B cell (primary cell): Measurements from ENCODE around the gene TRAPPC1. TPM values are rescaled to one million over a fixed set of nuclear protein-coding genes. Genes with fewer than 3 reads are reported as not detected.

Experiments used
- ATAC-seq: fragments of 200-7000 bp; cut with Tn5 transposase; one replicate; pipeline ENCODE4 v1.10.0; 2021; ENCODE audit warnings: low read depth, mild to moderate bottlenecking, moderate number of reproducible peaks, moderate library complexity
- CTCF ChIA-PET: fragments of 350-600 bp; sonication (Branson Sonifier 250); formaldehyde crosslinking; loops from one replicate; lab custom pipeline; 2021; ENCODE audit warnings: antibody characterized with exemption, inconsistent platforms; lab: Charles Lee
- POLR2A ChIA-PET: fragments of 350-600 bp; sonication (Branson Sonifier 250); formaldehyde crosslinking; loops from one replicate; lab custom pipeline; 2021; ENCODE audit warnings: antibody characterized with exemption; lab: Charles Lee
- DNase-seq: peaks from one replicate; pipeline ENCODE4 v3.0.0; 2013
- H2AFZ ChIP-seq: 2 replicates; pipeline ENCODE4 v1.6.1; 2012; ENCODE audit warnings: mild to moderate bottlenecking, low read depth, low read length; ENCODE audit not compliant: insufficient read depth, poor library complexity, severe bottlenecking
- H3K27ac ChIP-seq, 2 donors: 1 replicate in 1 of 2; 2 replicates in 1 of 2; pipeline ENCODE4 v1.5.1; 2012 to 2013; ENCODE audit warnings: low read length in 2 of 2, mild to moderate bottlenecking in 2 of 2, moderate library complexity in 1 of 2
- H3K27me3 ChIP-seq, 4 experiments: fragments of 200-600 bp in 1 of 4; sonication (generic) in 1 of 4; replicated peaks in 1 of 4; 1 replicate in 2 of 4; 2 replicates in 2 of 4; pipeline versions ENCODE4 v1.6.1 to v1.7.0; 2013 to 2016; ENCODE audit warnings: low read length in 3 of 4, mild to moderate bottlenecking in 2 of 4, mixed read lengths in 1 of 4, moderate library complexity in 1 of 4; ENCODE audit not compliant: insufficient read depth in 4 of 4, control insufficient read depth in 3 of 4; ENCODE audit errors: control extremely low read depth in 1 of 4
- H3K36me3 ChIP-seq, 2 experiments: replicated peaks in 1 of 2; 1 replicate in 1 of 2; 2 replicates in 1 of 2; pipeline versions ENCODE4 v1.6.1 to v1.7.1; 2013; ENCODE audit warnings: low read length in 1 of 2; ENCODE audit not compliant: insufficient read depth in 2 of 2, control insufficient read depth in 1 of 2; ENCODE audit errors: control extremely low read depth in 1 of 2, extremely low read depth in 1 of 2
- H3K4me1 ChIP-seq, 2 donors: fragments of 200-600 bp in 1 of 2; sonication (generic) in 1 of 2; 1 replicate in 1 of 2; 2 replicates in 1 of 2; pipeline versions ENCODE4 v1.5.1 to v1.6.1; 2013 to 2017; ENCODE audit warnings: low read length in 2 of 2; ENCODE audit not compliant: control insufficient read depth in 2 of 2, insufficient read depth in 2 of 2
- H3K4me2 ChIP-seq: replicated peaks from 2 replicates; pipeline ENCODE3; 2012; ENCODE audit warnings: mild to moderate bottlenecking, low read depth, low read length; ENCODE audit not compliant: poor library complexity, severe bottlenecking
- H3K4me3 ChIP-seq, 5 experiments: fragments of 200-600 bp in 1 of 5; sonication (generic) in 1 of 5; 1 replicate in 3 of 5; 2 replicates in 2 of 5; pipeline versions ENCODE4 v1.5.1 to v1.7.0; 2011 to 2016; ENCODE audit warnings: low read length in 4 of 5, mild to moderate bottlenecking in 4 of 5, low read depth in 2 of 5, control low read depth in 1 of 5, moderate library complexity in 1 of 5; ENCODE audit not compliant: insufficient read depth in 1 of 5; ENCODE audit errors: control extremely low read depth in 1 of 5, extremely low read depth in 1 of 5
- H3K79me2 ChIP-seq: fragments of 200-600 bp; sonication (generic); one replicate; pipeline ENCODE4 v1.6.0; 2016; ENCODE audit warnings: low read length; ENCODE audit not compliant: control insufficient read depth, insufficient read depth
- H3K9ac ChIP-seq: fragments of 200-600 bp; sonication (generic); 2 replicates; pipeline ENCODE4 v1.6.1; 2017; ENCODE audit warnings: mild to moderate bottlenecking, low read length, moderate library complexity
- H3K9me3 ChIP-seq, 3 donors: one replicate each; pipeline versions ENCODE4 v1.6.1 to v1.7.1; 2013; ENCODE audit warnings: low read length in 2 of 3; ENCODE audit not compliant: control insufficient read depth in 2 of 3, insufficient read depth in 1 of 3; ENCODE audit errors: control extremely low read depth in 1 of 3
- H4K20me1 ChIP-seq: 2 replicates; pipeline ENCODE4 v1.6.0; 2012; ENCODE audit warnings: mild to moderate bottlenecking, low read length; ENCODE audit not compliant: insufficient read depth, control insufficient read depth, poor library complexity, severe bottlenecking
- H3K27ac Mint-ChIP-seq: one replicate; pipeline ENCODE4 v1.8.0; 2021; ENCODE audit warnings: mixed read lengths
- H3K27me3 Mint-ChIP-seq: one replicate; pipeline ENCODE4 v1.8.0; 2021; ENCODE audit warnings: mixed read lengths
- H3K4me1 Mint-ChIP-seq: one replicate; pipeline ENCODE4 v1.8.0; 2021; ENCODE audit warnings: mixed read lengths
- H3K4me3 Mint-ChIP-seq: one replicate; pipeline ENCODE4 v1.8.0; 2021; ENCODE audit warnings: mixed read lengths
- H3K9me3 Mint-ChIP-seq: one replicate; pipeline ENCODE4 v1.8.0; 2022; ENCODE audit warnings: mixed read lengths; ENCODE audit not compliant: insufficient read depth
- EZH2 ChIP-seq: IDR thresholded peaks from 2 replicates; pipeline ENCODE4 v1.6.1; 2012; ENCODE audit warnings: borderline replicate concordance, low read depth, mild to moderate bottlenecking, moderate library complexity, low read length; ENCODE audit not compliant: insufficient read depth, poor library complexity, severe bottlenecking
- WGBS: methylation state at CpG from one replicate; pipeline ENCODE4 v1.1.5; 2013; ENCODE audit warnings: missing lambda C conversion rate; ENCODE audit not compliant: insufficient coverage; 5-methylcytosine and 5-hydroxymethylcytosine counted together
- intact Hi-C: fragments of 100-400 bp; cut with micrococcal nuclease; formaldehyde crosslinking; loops from one replicate; pipeline ENCODE4 v1.10.0; 2022
- polyA plus RNA-seq: library from polyadenylated mRNA; depleted of rRNA; stranded (reverse); fragments of >200 nt; gene quantifications from 2 replicates; pipeline ENCODE4 v1.2.3, GENCODE V29; 2012
- small RNA-seq: library from RNA; depleted of rRNA; stranded (forward); fragments of <200 nt; gene quantifications from one replicate; pipeline ENCODE3, GENCODE V24; 2012; ENCODE audit warnings: low replicate concordance, low read depth; ENCODE audit not compliant: insufficient read length
- total RNA-seq, 2 donors: library from RNA; stranded (reverse); fragments of 120-200 nt in 1 of 2; gene quantifications; 1 replicate in 1 of 2; 2 replicates in 1 of 2; pipeline versions ENCODE4 v1.2.3 to v1.2.4, GENCODE V29; 2013 to 2022
- TF ChIP-seq, protein P1 (sequence below): fragments of 200-600 bp; IDR thresholded peaks from one replicate; pipeline ENCODE4 v1.8.0; 2022; ENCODE audit warnings: antibody characterized with exemption, mild to moderate bottlenecking

The TRAPPC1 gene
- total and polyA plus RNA-seq, 2 donors (not counting 1 experiment from before 2014, with no cell fraction given), result 118 to 173 TPM

GRCh38 chr17:7881276-7882054, 50.3 kb downstream of the TRAPPC1 start:
- POLR2A ChIA-PET, result no interaction called here
- Histone ChIP-seq H4K20me1 (no peaks in the 10 kb centered on the region), H3K27me3 (no peaks in the 10 kb centered on the region), H3K79me2 (peaks cover 20% of the 10 kb centered on the region), H3K4me1 (peaks cover 30 to 34% of the 10 kb centered on the region in 2 donors), H3K4me3 (no peak overlapping the region), H3K9ac (no peak overlapping the region), H3K4me2 (no peak overlapping the region), H3K36me3 (no peaks in the 10 kb centered on the region), H3K9me3 (no peaks in the 10 kb centered on the region), H2AFZ (peak overlapping the region; percentile 1), H3K27ac (peak overlapping the region in 1 of 2 donors; percentile 32)
- Mint-ChIP-seq H3K27me3 (no peaks in the 10 kb centered on the region), H3K4me3 (no peak overlapping the region), H3K27ac (no peak overlapping the region), H3K9me3 (no peaks in the 10 kb centered on the region), H3K4me1 (peaks cover 4% of the 10 kb centered on the region)
- ATAC-seq (no peak), DNase-seq (no peak)
- no peak for TF ChIP-seq EZH2
- TF ChIP-seq, protein P1, sequence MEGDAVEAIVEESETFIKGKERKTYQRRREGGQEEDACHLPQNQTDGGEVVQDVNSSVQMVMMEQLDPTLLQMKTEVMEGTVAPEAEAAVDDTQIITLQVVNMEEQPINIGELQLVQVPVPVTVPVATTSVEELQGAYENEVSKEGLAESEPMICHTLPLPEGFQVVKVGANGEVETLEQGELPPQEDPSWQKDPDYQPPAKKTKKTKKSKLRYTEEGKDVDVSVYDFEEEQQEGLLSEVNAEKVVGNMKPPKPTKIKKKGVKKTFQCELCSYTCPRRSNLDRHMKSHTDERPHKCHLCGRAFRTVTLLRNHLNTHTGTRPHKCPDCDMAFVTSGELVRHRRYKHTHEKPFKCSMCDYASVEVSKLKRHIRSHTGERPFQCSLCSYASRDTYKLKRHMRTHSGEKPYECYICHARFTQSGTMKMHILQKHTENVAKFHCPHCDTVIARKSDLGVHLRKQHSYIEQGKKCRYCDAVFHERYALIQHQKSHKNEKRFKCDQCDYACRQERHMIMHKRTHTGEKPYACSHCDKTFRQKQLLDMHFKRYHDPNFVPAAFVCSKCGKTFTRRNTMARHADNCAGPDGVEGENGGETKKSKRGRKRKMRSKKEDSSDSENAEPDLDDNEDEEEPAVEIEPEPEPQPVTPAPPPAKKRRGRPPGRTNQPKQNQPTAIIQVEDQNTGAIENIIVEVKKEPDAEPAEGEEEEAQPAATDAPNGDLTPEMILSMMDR, result no peak
- intact Hi-C loops, result loop anchor here (10.0 kb wide), 1 partner anchor 137 kb away; no protein-coding TSS in a partner anchor
- CTCF ChIA-PET, result no interaction called here
- WGBS, result 54% methylated on average over 7 of the region's 7 CpGs

Small RNA genes lying within 50 kb of the gene (small RNA-seq; reads per million reads assigned to genes)
- gene SCARNA21, result 6.5 reads per million, percentile 75 among the genes with 10 or more reads in this experiment

Other genes with a start within 250 kb of the TRAPPC1 start
- gene TP53, start 244.5 kb downstream of the TRAPPC1 start, total RNA-seq, result 89.9 and 101 TPM in 2 replicates
- 59.4 and 76.1 TPM in 2 replicates for gene TP53, start 244.5 kb downstream of the TRAPPC1 start, polyA plus RNA-seq
- gene WRAP53, start 243.5 kb downstream of the TRAPPC1 start, total RNA-seq, result 17.2 and 18.2 TPM in 2 replicates
- 12.0 and 13.1 TPM in 2 replicates for gene WRAP53, start 243.5 kb downstream of the TRAPPC1 start, polyA plus RNA-seq
- not detected in 2 replicates for gene EFNB3, start 226.7 kb downstream of the TRAPPC1 start, total RNA-seq
- gene EFNB3, start 226.7 kb downstream of the TRAPPC1 start, polyA plus RNA-seq, result not detected in 2 replicates
- not detected in 2 replicates for gene DNAH2, start 214.2 kb downstream of the TRAPPC1 start, total RNA-seq
- gene DNAH2, start 214.2 kb downstream of the TRAPPC1 start, polyA plus RNA-seq, result 0.03 TPM in 1 of 2 replicates, not detected in the other
- gene KDM6B, start 97.7 kb downstream of the TRAPPC1 start, total RNA-seq, result 106 and 110 TPM in 2 replicates
- 18.6 and 49.2 TPM in 2 replicates for gene KDM6B, start 97.7 kb downstream of the TRAPPC1 start, polyA plus RNA-seq
- 5.1 and 6.0 TPM in 2 replicates for gene TMEM88, start 76.9 kb downstream of the TRAPPC1 start, total RNA-seq
- 9.5 and 15.9 TPM in 2 replicates for gene TMEM88, start 76.9 kb downstream of the TRAPPC1 start, polyA plus RNA-seq
- 20.0 and 22.0 TPM in 2 replicates for gene NAA38, start 74.4 kb downstream of the TRAPPC1 start, total RNA-seq
- 37.6 and 80.5 TPM in 2 replicates for gene NAA38, start 74.4 kb downstream of the TRAPPC1 start, polyA plus RNA-seq
- gene CYB5D1, start 73.9 kb downstream of the TRAPPC1 start, total RNA-seq, result 8.5 and 10.2 TPM in 2 replicates
- 6.1 and 6.3 TPM in 2 replicates for gene CYB5D1, start 73.9 kb downstream of the TRAPPC1 start, polyA plus RNA-seq
- gene CHD3, start 43.2 kb downstream of the TRAPPC1 start, total RNA-seq, result 69.1 and 75.5 TPM in 2 replicates
- 68.1 and 133 TPM in 2 replicates for gene CHD3, start 43.2 kb downstream of the TRAPPC1 start, polyA plus RNA-seq
- gene RNF227, start 15.7 kb downstream of the TRAPPC1 start, total RNA-seq, result 3.8 and 4.3 TPM in 2 replicates
- 5.8 and 11.8 TPM in 2 replicates for gene RNF227, start 15.7 kb downstream of the TRAPPC1 start, polyA plus RNA-seq
- gene KCNAB3, start 2.1 kb downstream of the TRAPPC1 start, total RNA-seq, result 11.4 and 15.5 TPM in 2 replicates
- 16.3 and 25.7 TPM in 2 replicates for gene KCNAB3, start 2.1 kb downstream of the TRAPPC1 start, polyA plus RNA-seq
- gene CNTROB, start 260 bp upstream of the TRAPPC1 start, total RNA-seq, result 34.8 and 40.4 TPM in 2 replicates
- gene CNTROB, start 260 bp upstream of the TRAPPC1 start, polyA plus RNA-seq, result 23.1 and 40.7 TPM in 2 replicates
- gene GUCY2D, start 70.7 kb upstream of the TRAPPC1 start, total RNA-seq, result not detected in 2 replicates
- gene GUCY2D, start 70.7 kb upstream of the TRAPPC1 start, polyA plus RNA-seq, result not detected in 2 replicates
- gene ALOX15B, start 107.1 kb upstream of the TRAPPC1 start, total RNA-seq, result not detected in 2 replicates
- gene ALOX15B, start 107.1 kb upstream of the TRAPPC1 start, polyA plus RNA-seq, result 0.03 TPM in 1 of 2 replicates, not detected in the other
- 0.29 and 0.69 TPM in 2 replicates for gene ALOX12B, start 155.8 kb upstream of the TRAPPC1 start, total RNA-seq
- gene ALOX12B, start 155.8 kb upstream of the TRAPPC1 start, polyA plus RNA-seq, result 0.14 and 0.57 TPM in 2 replicates
- not detected in 2 replicates for gene ALOXE3, start 186.6 kb upstream of the TRAPPC1 start, total RNA-seq
- gene ALOXE3, start 186.6 kb upstream of the TRAPPC1 start, polyA plus RNA-seq, result 0.04 TPM in 1 of 2 replicates, not detected in the other
- not detected in 2 replicates for gene HES7, start 192.2 kb upstream of the TRAPPC1 start, total RNA-seq
- 0.09 and 0.34 TPM in 2 replicates for gene HES7, start 192.2 kb upstream of the TRAPPC1 start, polyA plus RNA-seq
- 118 and 120 TPM in 2 replicates for gene PER1, start 220.5 kb upstream of the TRAPPC1 start, total RNA-seq
- gene PER1, start 220.5 kb upstream of the TRAPPC1 start, polyA plus RNA-seq, result 176 and 700 TPM in 2 replicates
- gene VAMP2, start 231.0 kb upstream of the TRAPPC1 start, total RNA-seq, result 154 and 162 TPM in 2 replicates
- 209 and 291 TPM in 2 replicates for gene VAMP2, start 231.0 kb upstream of the TRAPPC1 start, polyA plus RNA-seq
- gene TMEM107, start 244.4 kb upstream of the TRAPPC1 start, total RNA-seq, result 30.3 and 30.5 TPM in 2 replicates
- gene TMEM107, start 244.4 kb upstream of the TRAPPC1 start, polyA plus RNA-seq, result 13.3 and 34.0 TPM in 2 replicates